NOMO-1 (cell line): ENCODE results near the gene GOLGA8H.
"Not testable (repeated sequence)": the region's sequence is repeated elsewhere in the genome, so short reads cannot be mapped to it uniquely, and the experiment has no call there.

Experiments used
- DNase-seq, 2 experiments: peaks; one replicate each; lab custom pipeline; 2025; ENCODE audit not compliant: unreplicated experiment in 2 of 2; lab: John Stamatoyannopoulos, UW

Gene GOLGA8H, protein sequence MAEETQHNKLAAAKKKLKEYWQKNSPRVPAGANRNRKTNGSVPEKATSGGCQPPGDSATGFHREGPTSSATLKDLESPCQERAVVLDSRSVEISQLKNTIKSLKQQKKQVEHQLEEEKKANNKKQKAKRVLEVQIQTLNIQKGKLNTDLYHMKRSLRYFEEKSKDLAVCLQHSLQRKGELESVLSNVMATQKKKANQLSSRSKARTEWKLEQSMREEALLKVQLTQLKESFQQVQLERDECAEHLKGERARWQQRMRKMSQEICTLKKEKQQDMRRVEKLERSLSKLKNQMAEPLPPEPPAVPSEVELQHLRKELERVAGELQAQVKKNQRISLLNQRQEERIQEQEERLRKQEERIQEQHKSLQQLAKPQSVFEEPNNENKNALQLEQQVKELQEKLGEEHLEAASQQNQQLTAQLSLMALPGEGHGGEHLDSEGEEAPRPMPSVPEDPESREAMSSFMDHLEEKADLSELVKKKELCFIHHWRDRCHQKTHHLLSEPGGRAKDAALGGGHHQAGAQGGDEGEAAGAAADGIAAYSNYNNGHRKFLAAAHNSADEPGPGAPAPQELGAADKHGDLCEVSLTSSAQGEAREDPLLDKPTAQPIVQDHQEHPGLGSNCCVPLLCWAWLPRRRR

DNA sequence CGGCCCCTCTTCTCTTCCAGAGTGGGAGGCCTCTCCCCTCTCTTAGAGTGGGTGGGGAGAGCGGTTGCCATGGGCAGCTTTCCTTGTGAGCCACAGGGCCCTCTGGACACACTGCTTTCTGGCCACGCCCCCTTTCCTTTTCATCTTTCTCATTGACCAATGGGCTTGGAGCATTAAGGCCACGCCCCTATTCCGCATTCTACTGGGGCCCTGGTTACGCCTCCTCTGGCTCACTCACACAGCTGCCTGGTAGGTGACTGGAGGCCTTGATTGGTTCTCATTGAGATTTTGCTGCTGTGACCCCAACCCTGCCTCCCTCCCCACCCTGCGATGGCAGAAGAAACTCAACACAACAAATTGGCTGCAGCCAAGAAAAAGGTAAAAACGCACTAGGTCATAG lies at the start of gene GOLGA8H:
GOLGA8H (plus strand) TSS at position 233 of the 400 bp plus-strand sequence; CDS start at position 331, 98 bp downstream.
- not testable (repeated sequence) for DNase-seq

DNA sequence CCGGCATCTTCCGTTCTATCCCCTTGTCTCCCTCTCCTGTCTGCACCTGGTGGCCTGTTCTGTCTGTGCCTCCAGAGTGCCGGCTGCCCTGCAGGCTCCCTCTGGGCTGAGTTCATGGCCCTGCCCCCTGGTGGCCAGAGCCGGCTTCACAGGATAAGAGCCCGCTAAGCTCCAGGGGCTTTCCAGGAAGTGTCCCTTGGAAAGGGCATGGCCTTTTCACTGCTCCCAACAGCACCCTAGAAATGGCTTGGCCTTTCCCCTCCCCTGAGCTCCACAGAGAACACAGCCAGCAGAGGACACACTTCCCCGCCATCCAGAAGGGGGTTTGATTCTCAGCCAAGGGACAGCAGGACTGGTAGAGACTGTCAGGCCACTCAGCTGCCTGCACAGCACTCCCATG lies 36.9 kb upstream of the GOLGA8H start:
- DNase-seq = not testable (repeated sequence)

DNA sequence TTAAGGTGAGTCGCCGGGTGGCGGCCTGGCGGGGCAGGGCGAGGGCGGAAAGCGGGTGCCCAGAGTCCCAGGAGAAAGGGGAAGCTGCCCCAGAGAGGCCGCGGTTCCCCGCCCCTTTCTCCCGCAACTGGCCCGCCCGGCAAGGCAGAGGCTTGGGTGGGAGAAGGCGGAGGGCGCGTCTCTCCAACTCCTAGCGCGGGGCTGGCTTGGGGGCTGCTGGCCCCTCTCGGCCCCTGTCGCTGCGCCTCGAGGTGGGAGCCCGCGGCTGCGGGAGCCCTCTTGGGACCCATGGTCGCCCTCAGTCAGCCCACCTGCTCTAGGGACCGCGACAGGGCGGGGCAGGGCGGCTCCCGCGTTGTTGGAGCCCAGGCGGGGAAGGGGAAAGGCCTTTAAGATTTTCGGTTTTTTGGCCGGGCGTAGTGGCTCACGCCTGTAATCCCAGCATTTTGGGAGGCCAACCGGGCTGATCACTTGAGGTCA lies 30.8 kb upstream of the GOLGA8H start:
- not testable (repeated sequence) for DNase-seq

DNA sequence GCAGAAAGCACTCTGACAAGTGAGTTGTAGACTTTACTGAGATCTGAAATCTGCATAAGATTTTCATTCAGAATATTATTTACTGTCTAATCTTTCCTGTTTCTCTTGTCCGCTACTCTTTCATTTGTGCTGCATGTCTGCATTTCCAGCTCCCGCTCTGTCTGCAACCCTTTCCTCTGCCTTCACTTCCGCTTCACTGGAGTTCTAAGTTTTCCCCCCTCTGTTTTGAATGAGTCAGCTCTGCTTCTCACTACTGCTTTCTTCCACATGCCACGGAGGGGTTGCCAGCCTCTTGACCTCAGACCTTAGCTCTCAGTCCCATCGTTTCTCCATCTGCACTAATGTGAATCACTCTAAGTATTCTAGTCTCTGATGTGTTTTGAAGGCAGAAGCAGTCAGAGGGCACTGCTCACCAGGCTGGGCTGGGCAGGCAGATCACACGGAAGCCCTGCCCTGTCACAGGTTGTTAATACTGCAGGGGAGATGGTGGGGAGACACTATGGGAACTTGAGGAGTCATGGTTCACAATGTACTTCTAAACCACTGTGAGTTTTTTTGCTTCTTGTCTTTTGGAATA lies 24.3 kb upstream of the GOLGA8H start:
- DNase-seq = not testable (repeated sequence)

DNA sequence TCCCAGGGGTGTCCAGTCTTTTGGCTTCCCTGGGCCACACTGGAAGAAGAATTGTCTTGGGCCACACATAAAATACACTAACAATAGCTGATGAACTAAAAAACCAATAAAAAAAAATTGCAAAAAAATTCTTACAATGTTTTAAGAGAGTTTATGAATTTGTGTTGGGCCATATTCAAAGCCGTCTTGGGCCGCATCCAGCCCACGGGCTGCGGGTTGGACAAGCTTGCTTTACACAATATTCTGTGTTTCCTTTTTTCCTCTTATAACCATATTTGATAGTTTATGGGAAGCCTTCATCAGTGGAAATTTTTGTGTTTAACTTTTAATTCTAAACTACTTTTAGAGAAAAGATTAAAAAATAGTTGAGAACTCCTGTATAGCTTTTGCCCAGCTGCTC lies 23.1 kb upstream of the GOLGA8H start:
- DNase-seq = not testable (repeated sequence)

DNA sequence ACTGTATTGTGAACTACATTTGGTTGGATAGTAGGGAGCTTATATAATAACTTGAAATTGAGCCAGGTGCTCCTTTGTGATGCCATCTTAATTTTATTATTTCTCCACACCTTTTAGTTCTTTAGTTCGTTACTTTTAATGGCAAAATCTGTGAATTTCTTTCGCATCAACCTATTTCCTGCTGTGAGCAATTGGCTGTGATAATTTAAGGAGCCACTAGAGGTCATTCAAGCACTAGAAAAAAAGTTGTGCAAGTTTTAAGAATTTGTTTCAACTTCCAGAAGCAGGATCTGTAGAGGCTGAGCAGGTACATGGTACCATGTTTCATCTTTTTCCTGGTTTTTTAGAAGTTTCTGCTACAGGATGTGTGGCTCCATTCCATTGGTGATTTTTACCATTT lies 4.9 kb upstream of the GOLGA8H start:
- DNase-seq = not testable (repeated sequence)

DNA sequence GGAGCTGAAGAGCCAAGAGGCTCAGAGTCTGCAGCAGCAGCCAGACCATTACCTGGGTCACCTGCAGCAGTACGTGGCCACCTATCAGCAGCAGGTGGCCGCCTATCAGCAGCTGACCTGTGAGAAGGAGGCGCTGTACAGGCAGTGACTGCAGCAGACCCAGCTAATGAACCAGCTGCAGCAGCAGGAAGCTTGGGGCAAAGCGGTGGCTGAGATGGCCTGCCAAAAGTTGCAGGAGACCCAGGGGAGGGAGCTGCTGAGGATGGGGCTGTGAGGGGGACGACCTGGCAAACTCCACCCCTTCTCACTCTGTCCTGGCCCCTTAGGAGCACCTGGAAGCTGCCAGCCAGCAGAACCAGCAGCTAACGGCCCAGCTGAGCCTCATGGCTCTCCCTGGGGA lies 8.4 kb downstream of the GOLGA8H start:
- DNase-seq = not testable (repeated sequence)

DNA sequence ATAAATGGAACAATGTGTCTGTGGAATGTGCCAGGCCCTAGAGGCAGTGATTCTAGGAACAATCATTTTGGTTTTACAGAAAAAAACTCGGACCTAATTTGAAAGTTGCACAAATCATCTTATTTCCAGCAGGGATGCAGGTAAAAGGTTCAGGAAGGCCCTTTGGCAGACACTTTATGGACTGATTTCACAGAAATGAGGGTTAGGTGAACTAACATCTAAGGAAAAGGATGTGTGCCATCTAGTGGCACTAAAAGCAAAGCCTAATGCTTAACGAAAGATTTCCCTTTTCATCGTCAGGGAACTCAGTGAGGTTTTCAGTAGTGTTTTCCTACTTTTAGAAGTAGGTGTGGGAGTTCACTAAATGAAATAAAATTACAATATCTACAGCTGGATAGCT lies 17.5 kb downstream of the GOLGA8H start:
- not testable (repeated sequence) for DNase-seq

DNA sequence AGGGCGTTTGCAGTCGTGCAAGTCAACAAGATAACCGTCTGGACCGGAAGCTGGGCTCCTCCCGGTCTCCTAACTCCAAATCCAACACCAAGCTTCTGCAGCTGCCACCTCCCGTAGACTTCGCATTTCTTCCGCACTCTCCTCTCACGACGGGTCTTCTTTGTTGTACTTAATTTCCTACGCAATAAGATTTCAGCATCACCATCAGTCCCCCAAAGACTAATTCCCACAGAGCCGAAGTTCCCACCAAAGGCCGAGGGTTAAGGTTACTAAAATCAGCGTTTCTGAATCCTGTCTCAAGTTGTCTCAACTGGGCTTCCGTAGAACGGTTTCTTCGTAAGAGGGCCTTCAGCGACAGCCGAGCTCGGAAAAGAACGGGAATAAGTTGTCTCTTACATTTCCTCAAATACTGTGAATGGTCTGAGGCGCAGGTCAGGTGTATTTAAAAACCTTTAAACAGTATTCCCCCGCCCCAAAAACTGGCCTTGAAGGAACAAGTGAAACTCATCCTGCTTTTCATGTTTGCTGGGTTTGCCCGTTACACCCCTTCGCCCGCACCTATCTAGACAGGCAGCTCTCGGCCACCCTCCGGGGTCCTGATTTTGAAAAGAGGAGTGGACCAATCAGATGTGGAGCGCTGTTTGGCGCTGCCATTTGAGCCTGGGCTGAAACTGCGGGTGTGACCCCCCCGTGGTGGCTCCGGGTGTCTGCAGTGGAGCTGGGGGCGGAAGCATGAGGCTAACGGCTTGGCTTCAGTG lies 21.8 kb downstream of the GOLGA8H start, which contains the start of gene ARHGAP11B:
ARHGAP11B (plus strand) TSS at position 693 of the 758 bp plus-strand sequence.
- DNase-seq = not testable (repeated sequence)

DNA sequence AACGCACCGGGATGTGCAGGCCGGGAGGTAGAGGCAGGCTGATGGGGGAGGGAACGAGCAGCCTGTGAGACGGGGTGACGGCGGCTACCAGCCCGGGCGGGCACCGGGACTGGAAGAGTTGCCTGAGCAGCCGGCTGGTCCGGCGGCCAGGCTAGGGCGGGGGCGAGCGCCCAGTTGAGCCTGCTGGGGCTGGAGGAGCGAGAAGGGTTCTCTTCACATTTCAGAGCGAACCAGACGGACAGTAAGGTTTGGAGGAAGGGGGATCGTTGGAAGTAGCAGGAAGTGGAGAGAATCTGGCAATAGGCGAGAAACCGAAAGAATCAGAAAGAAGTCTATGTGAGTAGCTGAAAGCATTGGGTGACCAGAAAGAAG lies 22.4 kb downstream of the GOLGA8H start:
- DNase-seq = not testable (repeated sequence)

DNA sequence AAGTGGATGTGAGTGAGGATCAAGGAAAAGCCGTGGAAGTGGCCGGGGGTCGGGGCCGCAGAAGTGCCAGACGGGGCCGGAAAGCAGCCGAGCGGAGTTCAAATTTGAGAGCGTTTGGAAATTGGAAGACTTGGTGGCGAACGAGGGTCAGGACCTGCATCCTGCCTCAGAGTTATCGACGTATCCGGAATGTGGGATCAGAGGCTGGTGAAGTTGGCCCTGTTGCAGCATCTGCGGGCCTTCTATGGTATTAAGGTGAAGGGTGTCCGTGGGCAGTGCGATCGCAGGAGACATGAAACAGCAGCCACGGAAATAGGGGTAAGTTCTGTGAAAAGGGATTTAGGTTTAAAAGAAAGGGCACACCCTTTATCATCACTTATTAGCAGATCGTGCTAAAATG lies 22.8 kb downstream of the GOLGA8H start:
- not testable (repeated sequence) for DNase-seq

DNA sequence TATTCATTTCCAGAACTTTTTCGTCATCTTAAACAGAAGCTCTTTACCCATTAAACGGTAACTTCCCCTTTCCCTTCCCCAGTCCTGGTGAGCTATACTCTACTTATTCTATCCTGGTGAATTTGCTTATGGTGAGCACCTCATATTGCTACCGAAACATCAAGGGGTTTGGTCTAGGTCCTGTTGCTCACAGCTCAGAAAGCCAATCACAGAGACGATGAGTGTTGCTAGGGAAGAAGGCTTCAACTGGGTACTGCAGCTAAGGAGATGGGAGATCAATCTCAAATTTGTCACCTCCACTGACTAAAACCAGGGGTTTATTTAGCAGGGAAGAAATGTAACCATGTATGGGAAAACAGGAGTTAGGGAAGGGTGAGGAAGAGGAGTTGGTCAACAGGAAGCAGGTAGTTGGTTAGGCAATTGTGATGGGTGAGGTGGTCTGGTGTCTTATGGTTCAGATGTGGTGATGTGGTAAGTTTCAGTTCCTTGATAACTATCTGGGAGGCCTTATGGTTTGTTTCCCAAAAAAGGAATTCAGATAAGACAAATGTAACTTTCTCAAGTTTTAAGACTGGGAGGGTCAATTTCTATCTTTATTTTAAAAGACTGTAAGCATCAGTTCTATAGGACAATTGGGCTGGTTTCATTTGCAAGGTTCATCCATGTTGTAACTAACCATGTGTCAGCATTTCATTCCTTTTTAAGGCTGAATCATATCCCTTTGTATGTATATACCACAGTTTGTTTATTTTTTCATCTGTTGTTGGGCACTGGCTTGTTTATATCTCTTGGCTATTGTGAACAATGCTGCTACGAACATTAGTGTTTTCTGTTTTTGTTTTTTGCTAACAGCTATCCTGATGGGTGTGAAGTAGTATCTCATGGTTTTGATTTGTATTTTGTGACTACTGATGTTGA lies 46.4 kb downstream of the GOLGA8H start:
- DNase-seq = peak; percentile 37 to 75

DNA sequence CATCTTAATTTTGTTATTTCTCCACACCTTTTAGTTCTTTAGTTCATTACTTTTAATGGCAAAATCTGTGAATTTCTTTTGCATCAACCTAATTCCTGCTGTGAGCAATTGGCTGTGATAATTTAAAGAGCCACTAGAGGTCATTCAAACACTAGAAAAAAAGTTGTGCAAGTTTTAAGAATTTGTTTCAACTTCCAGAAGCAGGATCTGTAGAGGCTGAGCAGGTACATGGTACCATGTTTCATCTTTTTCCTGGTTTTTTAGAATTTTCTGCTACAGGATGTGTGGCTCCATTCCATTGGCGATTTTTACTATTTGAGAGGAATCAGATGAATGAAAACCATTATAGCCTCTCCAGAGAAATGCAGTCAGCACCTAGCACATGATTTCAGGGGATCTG lies 57.3 kb downstream of the GOLGA8H start:
- DNase-seq = not testable (repeated sequence)
